Eye (tissue), 1 donor: Measurements from ENCODE around the gene CTIF.
"Not testable (repeated sequence)": the region's sequence is repeated elsewhere in the genome, so short reads cannot be mapped to it uniquely, and the experiment has no call there.

Experiments used
- DNase-seq: peaks from one replicate; pipeline ENCODE4 v3.0.0-alpha.2; 2015

The CTIF gene

GRCh38 chr18:48715711-48716361, 177.0 kb downstream of the CTIF start:
- no peak for DNase-seq

GRCh38 chr18:48717227-48717626, 178.4 kb downstream of the CTIF start:
- DNase-seq = not testable (repeated sequence)

GRCh38 chr18:48718251-48718959, 179.6 kb downstream of the CTIF start:
- no peak for DNase-seq

- no peak for DNase-seq
Measured at GRCh38 chr18:48719388-48719787, 180.6 kb downstream of the CTIF start.

GRCh38 chr18:48719974-48720654, 181.3 kb downstream of the CTIF start:
- DNase-seq = peak; percentile 47

GRCh38 chr18:48720655-48721025, 181.8 kb downstream of the CTIF start:
- no peak for DNase-seq

GRCh38 chr18:48721312-48721711, 182.5 kb downstream of the CTIF start:
- no peak for DNase-seq

GRCh38 chr18:48723016-48723415, 184.2 kb downstream of the CTIF start:
- DNase-seq = no peak

- no peak for DNase-seq
Measured at GRCh38 chr18:48723837-48724236, 185.0 kb downstream of the CTIF start.

- DNase-seq = no peak
Measured at GRCh38 chr18:48724442-48724841, 185.6 kb downstream of the CTIF start.

- DNase-seq = no peak
Measured at GRCh38 chr18:48724939-48725338, 186.1 kb downstream of the CTIF start.

GRCh38 chr18:48725562-48725961, 186.7 kb downstream of the CTIF start:
- no peak for DNase-seq

GRCh38 chr18:48727681-48728080, 188.8 kb downstream of the CTIF start:
- no peak for DNase-seq

- DNase-seq = no peak
Measured at GRCh38 chr18:48728204-48728833, 189.5 kb downstream of the CTIF start.

GRCh38 chr18:48729404-48729803, 190.6 kb downstream of the CTIF start:
- DNase-seq = no peak

- no peak for DNase-seq
Measured at GRCh38 chr18:48730010-48730409, 191.2 kb downstream of the CTIF start.

GRCh38 chr18:48732767-48733424, 194.1 kb downstream of the CTIF start:
- no peak for DNase-seq

GRCh38 chr18:48733643-48734253, 194.9 kb downstream of the CTIF start:
- DNase-seq = no peak

GRCh38 chr18:48734460-48734859, 195.6 kb downstream of the CTIF start:
- no peak for DNase-seq

- DNase-seq = no peak
Measured at GRCh38 chr18:48735080-48735676, 196.3 kb downstream of the CTIF start.

- no peak for DNase-seq
Measured at GRCh38 chr18:48735681-48736255, 196.9 kb downstream of the CTIF start.
